ENCODE results near the gene AMY2A.
"Not testable (repeated sequence)": the region's sequence is repeated elsewhere in the genome, so short reads cannot be mapped to it uniquely, and the experiment has no call there.

AMY2A gene
- long read RNA-seq, donor 1 = 0 reads
- long read RNA-seq, donor 2 = 0 reads
- long read RNA-seq, donor 3 = 0 reads
- long read RNA-seq, donor 4 = 0 reads
- long read RNA-seq, donor 5 = 0 reads
- long read RNA-seq, donor 6 = 0 reads
- long read RNA-seq, donor 7 = 0 reads
- long read RNA-seq, donor 8 = 0 reads

- DNase-seq = not testable (repeated sequence)
Observed at GRCh38 chr1:103616994-103617477, at the start of gene AMY2A. TSS of gene AMY2A (plus strand) at chr1:103617427. CDS start at chr1:103617441, 14 bp downstream.

GRCh38 chr1:103569493-103569892 is 47.7 kb upstream of the AMY2A start:
- DNase-seq = no peak

- DNase-seq = not testable (repeated sequence)
Observed at GRCh38 chr1:103571289-103571688, 45.9 kb upstream of the AMY2A start, which contains the start of gene AMY2B. TSS of gene AMY2B (plus strand) at chr1:103571589. CDS start at chr1:103571603, 14 bp downstream.

GRCh38 chr1:103576065-103576464 is 41.2 kb upstream of the AMY2A start:
- DNase-seq = no peak

GRCh38 chr1:103576784-103577183 is 40.4 kb upstream of the AMY2A start:
- DNase-seq = not testable (repeated sequence)

GRCh38 chr1:103582464-103582863 is 34.8 kb upstream of the AMY2A start:
- DNase-seq = no peak

GRCh38 chr1:103583887-103584286 is 33.3 kb upstream of the AMY2A start:
- DNase-seq = no peak

GRCh38 chr1:103584537-103584936 is 32.7 kb upstream of the AMY2A start:
- no peak for DNase-seq

- not testable (repeated sequence) for DNase-seq
Observed at GRCh38 chr1:103602740-103603139, 14.5 kb upstream of the AMY2A start.

GRCh38 chr1:103616362-103616761 is 865 bp upstream of the AMY2A start:
- DNase-seq = no peak

- DNase-seq = not testable (repeated sequence)
Observed at GRCh38 chr1:103627436-103627835, 10.2 kb downstream of the AMY2A start.

GRCh38 chr1:103641194-103641593 is 24.0 kb downstream of the AMY2A start:
- DNase-seq = not testable (repeated sequence)

GRCh38 chr1:103643908-103644307 is 26.7 kb downstream of the AMY2A start:
- DNase-seq = not testable (repeated sequence)

GRCh38 chr1:103650305-103650704 is 33.1 kb downstream of the AMY2A start:
- not testable (repeated sequence) for DNase-seq

GRCh38 chr1:103650889-103651288 is 33.7 kb downstream of the AMY2A start:
- not testable (repeated sequence) for DNase-seq

- DNase-seq = not testable (repeated sequence)
Observed at GRCh38 chr1:103654133-103654532, 36.9 kb downstream of the AMY2A start.

GRCh38 chr1:103655460-103655859 is 38.2 kb downstream of the AMY2A start, which contains the start of gene AMY1A:
TSS of gene AMY1A (plus strand) at chr1:103655760. CDS start at chr1:103656331, 571 bp downstream.
- not testable (repeated sequence) for DNase-seq

All from right kidney (tissue), 9 donors.